GM12892 (cell line): ENCODE data around the gene CUL7.

ENCODE experiments used
- POLR2A ChIP-seq: IDR thresholded peaks from 2 replicates; pipeline ENCODE4 v1.6.1; 2011; ENCODE audit warnings: low read depth, low read length, control low read depth
- POLR2AphosphoS5 ChIP-seq: IDR thresholded peaks from 2 replicates; pipeline ENCODE4 v1.6.1; 2011; ENCODE audit warnings: low read depth, low read length, control low read depth
- TAF1 ChIP-seq: IDR thresholded peaks from 2 replicates; pipeline ENCODE4 v1.6.1; 2011; ENCODE audit warnings: low read depth, mild to moderate bottlenecking, control low read depth, low read length, borderline replicate concordance

GRCh38 chr6:43038727-43039126, 14.9 kb downstream of the CUL7 start:
- no peak for TF ChIP-seq TAF1
- TF ChIP-seq POLR2A, result no peak
- no peak for TF ChIP-seq POLR2AphosphoS5
